Measurements from ENCODE around the gene BIN1. TPM values are rescaled to one million over a fixed set of nuclear protein-coding genes. Genes with fewer than 3 reads are reported as not detected.

BIN1 gene
- total RNA-seq, 1 experiment from 2014 or later = 198 TPM

DNA sequence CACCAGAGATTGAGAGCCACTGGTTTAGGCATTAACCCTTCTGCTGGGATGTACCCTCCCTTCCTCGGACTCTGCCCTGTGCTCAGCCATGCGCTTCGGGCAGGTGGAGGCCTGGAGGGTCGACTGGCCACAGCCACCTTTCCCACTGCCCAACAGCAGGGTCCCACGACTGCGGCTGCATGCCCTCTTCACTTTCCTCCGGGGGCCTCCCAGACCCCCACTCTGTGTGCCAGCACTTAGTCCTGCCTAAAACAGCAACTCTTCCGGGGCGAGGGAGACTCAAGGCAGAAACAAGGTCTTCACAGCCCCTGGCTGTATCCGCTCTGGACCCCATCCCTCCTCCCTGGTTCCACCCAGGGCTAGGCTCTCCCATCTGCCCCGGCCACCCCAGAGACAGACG, 31.3 kb upstream of the BIN1 start:
- intact Hi-C loops (cut with micrococcal nuclease; ENCODE audit: unreplicated experiment) = no loop called here
- no peak for DNase-seq
- peaks cover 13% of the 10 kb centered on the region for H3K9me3 Mint-ChIP-seq (ENCODE audit: unreplicated experiment)
- Histone ChIP-seq H3K4me3 (ENCODE audit: low read depth, low read length) (no peak overlapping the region), H3K9me3 (0 out of 2 replicates have a peak, but pooled peaks cover 3% of the 10 kb centered on the region), H3K4me1 (peaks cover 23% of the 10 kb centered on the region), H3K27me3 (replicated peaks; ENCODE audit: control insufficient read depth, insufficient read depth, low read length) (no peaks in the 10 kb centered on the region), H3K36me3 (ENCODE audit: control insufficient read depth, insufficient read depth, low read length) (0 out of 2 replicates have a peak, but pooled peaks cover 2% of the 10 kb centered on the region)
- TF ChIP-seq, protein P1, sequence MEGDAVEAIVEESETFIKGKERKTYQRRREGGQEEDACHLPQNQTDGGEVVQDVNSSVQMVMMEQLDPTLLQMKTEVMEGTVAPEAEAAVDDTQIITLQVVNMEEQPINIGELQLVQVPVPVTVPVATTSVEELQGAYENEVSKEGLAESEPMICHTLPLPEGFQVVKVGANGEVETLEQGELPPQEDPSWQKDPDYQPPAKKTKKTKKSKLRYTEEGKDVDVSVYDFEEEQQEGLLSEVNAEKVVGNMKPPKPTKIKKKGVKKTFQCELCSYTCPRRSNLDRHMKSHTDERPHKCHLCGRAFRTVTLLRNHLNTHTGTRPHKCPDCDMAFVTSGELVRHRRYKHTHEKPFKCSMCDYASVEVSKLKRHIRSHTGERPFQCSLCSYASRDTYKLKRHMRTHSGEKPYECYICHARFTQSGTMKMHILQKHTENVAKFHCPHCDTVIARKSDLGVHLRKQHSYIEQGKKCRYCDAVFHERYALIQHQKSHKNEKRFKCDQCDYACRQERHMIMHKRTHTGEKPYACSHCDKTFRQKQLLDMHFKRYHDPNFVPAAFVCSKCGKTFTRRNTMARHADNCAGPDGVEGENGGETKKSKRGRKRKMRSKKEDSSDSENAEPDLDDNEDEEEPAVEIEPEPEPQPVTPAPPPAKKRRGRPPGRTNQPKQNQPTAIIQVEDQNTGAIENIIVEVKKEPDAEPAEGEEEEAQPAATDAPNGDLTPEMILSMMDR (IDR thresholded peaks at IDR 0.05; ENCODE audit: insufficient read depth in 1 of 2, low read depth in 1 of 2, low read length in 1 of 2, severe bottlenecking in 1 of 2, unreplicated experiment in 1 of 2) = no peak
- BruUV-seq (replicated peaks) = no TSS peak
- no peaks in the 10 kb centered on the region for H3K27me3 Mint-ChIP-seq (ENCODE audit: insufficient read depth, unreplicated experiment)
- ChIA-PET CTCF (no interaction called here), POLR2A (no interaction called here)
- peaks cover 13% of the 10 kb centered on the region for H3K36me3 Mint-ChIP-seq (ENCODE audit: insufficient read depth, unreplicated experiment)
- H3K27ac Mint-ChIP-seq (ENCODE audit: unreplicated experiment) = no peak overlapping the region
- no peak overlapping the region for H3K4me3 Mint-ChIP-seq (ENCODE audit: unreplicated experiment)
- H3K4me1 Mint-ChIP-seq (ENCODE audit: low read depth, unreplicated experiment) = peaks cover 13% of the 10 kb centered on the region

DNA sequence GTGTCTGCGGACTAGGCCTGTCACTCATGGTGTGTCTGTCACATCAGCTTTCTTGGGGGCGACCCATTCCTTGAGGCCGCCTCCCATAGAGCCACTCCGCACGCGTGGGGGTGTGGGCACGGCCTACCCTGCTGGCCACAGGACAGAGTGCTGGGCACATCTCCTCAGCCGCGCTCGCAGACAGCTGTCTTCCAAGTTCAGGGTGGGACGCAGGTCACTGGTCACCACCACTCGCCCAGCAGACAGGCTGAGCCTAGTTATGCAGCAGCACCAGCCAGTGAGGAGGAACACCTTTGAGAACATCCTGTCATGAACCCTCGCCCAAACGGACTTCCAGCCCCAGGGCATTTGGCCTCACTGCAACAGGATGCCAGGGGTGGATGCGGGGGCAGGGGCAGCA, 30.8 kb upstream of the BIN1 start:
- Histone ChIP-seq H3K4me3 (ENCODE audit: low read depth, low read length) (no peak overlapping the region), H3K27me3 (replicated peaks; ENCODE audit: control insufficient read depth, insufficient read depth, low read length) (no peaks in the 10 kb centered on the region), H3K36me3 (ENCODE audit: control insufficient read depth, insufficient read depth, low read length) (peaks cover 2% of the 10 kb centered on the region; the same call in 1 of the 2 replicates), H3K4me1 (peaks cover 23% of the 10 kb centered on the region), H3K9me3 (0 out of 2 replicates have a peak, but pooled peaks cover 3% of the 10 kb centered on the region)
- H3K9me3 Mint-ChIP-seq (ENCODE audit: unreplicated experiment) = peaks cover 13% of the 10 kb centered on the region
- TF ChIP-seq, protein P1 (IDR thresholded peaks at IDR 0.05; ENCODE audit: insufficient read depth in 1 of 2, low read depth in 1 of 2, low read length in 1 of 2, severe bottlenecking in 1 of 2, unreplicated experiment in 1 of 2) = no peak
- H3K27me3 Mint-ChIP-seq (ENCODE audit: insufficient read depth, unreplicated experiment) = no peaks in the 10 kb centered on the region
- no peak for DNase-seq
- ChIA-PET POLR2A (no interaction called here), CTCF (no interaction called here)
- H3K36me3 Mint-ChIP-seq (ENCODE audit: insufficient read depth, unreplicated experiment) = peaks cover 18% of the 10 kb centered on the region
- no peak overlapping the region for H3K4me3 Mint-ChIP-seq (ENCODE audit: unreplicated experiment)
- no TSS peak for BruUV-seq (replicated peaks)
- intact Hi-C loops (cut with micrococcal nuclease; ENCODE audit: unreplicated experiment) = no loop called here
- peaks cover 18% of the 10 kb centered on the region for H3K4me1 Mint-ChIP-seq (ENCODE audit: low read depth, unreplicated experiment)
- H3K27ac Mint-ChIP-seq (ENCODE audit: unreplicated experiment) = no peak overlapping the region

DNA sequence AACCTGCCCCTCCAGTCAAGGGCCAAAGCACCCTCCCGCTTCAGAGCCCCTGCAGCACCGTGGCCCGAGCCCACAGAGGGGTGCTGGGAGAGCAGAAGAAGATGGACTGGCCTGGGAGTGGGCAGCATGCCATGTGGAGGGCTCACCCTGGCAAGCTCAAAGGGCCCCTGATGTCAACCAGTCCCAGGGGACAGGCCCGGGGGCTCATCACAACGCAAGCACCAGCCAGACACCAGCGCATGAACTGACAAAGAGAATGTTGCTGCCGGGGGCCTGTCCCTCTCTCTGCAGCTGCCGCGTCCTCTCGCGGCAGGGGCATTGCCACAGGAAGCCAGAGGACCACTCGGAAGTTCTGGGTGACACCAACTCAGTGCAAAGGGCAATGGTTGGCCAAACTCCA, 30.3 kb upstream of the BIN1 start:
- no peaks in the 10 kb centered on the region for H3K27me3 ChIP-seq (replicated peaks; ENCODE audit: control insufficient read depth, insufficient read depth, low read length)
- intact Hi-C loops (cut with micrococcal nuclease; ENCODE audit: unreplicated experiment) = no loop called here
- no peaks in the 10 kb centered on the region for H3K27me3 Mint-ChIP-seq (ENCODE audit: insufficient read depth, unreplicated experiment)
- H3K36me3 ChIP-seq (ENCODE audit: control insufficient read depth, insufficient read depth, low read length) = peaks cover 2% of the 10 kb centered on the region; the same call in 1 of the 2 replicates
- H3K4me1 ChIP-seq = peaks cover 23% of the 10 kb centered on the region
- BruUV-seq (replicated peaks) = no TSS peak
- H3K9me3 ChIP-seq = 0 out of 2 replicates have a peak, but pooled peaks cover 3% of the 10 kb centered on the region
- CTCF ChIA-PET = interaction anchor here (0.5 kb wide), 1 partner anchor 22 kb away, joined by 3 read pairs; no protein-coding TSS in a partner anchor
- DNase-seq = no peak
- H3K4me3 ChIP-seq (ENCODE audit: low read depth, low read length) = no peak overlapping the region
- H3K4me3 Mint-ChIP-seq (ENCODE audit: unreplicated experiment) = no peak overlapping the region
- H3K4me1 Mint-ChIP-seq (ENCODE audit: low read depth, unreplicated experiment) = peaks cover 18% of the 10 kb centered on the region
- POLR2A ChIA-PET = no interaction called here
- TF ChIP-seq, protein P1 (IDR thresholded peaks at IDR 0.05; ENCODE audit: insufficient read depth in 1 of 2, low read depth in 1 of 2, low read length in 1 of 2, severe bottlenecking in 1 of 2, unreplicated experiment in 1 of 2) = no peak
- H3K9me3 Mint-ChIP-seq (ENCODE audit: unreplicated experiment) = peaks cover 13% of the 10 kb centered on the region
- peaks cover 18% of the 10 kb centered on the region for H3K36me3 Mint-ChIP-seq (ENCODE audit: insufficient read depth, unreplicated experiment)
- H3K27ac Mint-ChIP-seq (ENCODE audit: unreplicated experiment) = no peak overlapping the region

Data from Caco-2 (cell line).